ENCODE results near the gene RNF19B.
A peak's percentile ranks its signal among the peaks of the same experiment; 100 is the strongest.

The RNF19B gene, protein sequence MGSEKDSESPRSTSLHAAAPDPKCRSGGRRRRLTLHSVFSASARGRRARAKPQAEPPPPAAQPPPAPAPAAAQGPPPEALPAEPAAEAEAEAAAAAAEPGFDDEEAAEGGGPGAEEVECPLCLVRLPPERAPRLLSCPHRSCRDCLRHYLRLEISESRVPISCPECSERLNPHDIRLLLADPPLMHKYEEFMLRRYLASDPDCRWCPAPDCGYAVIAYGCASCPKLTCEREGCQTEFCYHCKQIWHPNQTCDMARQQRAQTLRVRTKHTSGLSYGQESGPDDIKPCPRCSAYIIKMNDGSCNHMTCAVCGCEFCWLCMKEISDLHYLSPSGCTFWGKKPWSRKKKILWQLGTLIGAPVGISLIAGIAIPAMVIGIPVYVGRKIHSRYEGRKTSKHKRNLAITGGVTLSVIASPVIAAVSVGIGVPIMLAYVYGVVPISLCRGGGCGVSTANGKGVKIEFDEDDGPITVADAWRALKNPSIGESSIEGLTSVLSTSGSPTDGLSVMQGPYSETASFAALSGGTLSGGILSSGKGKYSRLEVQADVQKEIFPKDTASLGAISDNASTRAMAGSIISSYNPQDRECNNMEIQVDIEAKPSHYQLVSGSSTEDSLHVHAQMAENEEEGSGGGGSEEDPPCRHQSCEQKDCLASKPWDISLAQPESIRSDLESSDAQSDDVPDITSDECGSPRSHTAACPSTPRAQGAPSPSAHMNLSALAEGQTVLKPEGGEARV

DNA sequence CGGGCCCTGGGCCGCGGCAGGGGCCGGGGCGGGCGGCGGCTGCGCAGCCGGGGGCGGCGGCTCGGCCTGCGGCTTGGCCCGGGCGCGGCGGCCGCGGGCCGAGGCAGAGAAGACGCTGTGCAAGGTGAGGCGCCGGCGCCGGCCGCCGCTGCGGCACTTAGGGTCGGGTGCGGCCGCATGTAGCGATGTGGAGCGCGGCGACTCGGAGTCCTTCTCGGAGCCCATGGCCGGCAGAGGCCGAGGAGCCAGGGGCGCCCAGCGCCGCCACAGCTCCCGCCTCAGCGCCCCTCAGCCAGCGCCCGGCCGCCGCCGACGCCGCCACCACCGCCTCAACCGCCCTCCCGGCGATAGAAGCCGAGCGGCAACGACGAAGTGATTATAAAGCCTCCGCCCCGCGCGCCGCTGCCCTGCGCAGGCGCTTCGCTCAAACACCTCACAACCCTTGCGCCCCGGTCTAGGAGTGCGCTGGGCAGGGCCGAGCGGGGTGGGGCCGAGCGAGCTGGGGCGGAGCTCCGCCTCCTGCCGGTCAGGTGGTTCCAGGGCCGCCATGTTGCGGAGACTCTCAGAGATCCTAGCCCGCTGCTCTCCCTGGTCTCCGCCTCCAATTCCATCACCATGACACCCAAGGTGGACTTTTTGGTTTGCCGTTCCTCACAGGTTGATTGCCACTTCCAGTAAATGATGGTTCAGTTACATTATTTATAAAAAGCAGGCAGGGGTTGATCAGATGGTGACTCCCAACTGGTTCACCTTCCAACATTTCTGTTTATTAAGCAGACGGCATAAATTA lies at the start of gene RNF19B:
RNF19B (minus strand) TSS at position 349 of the 790 bp plus-strand sequence; CDS start at position 225, 124 bp downstream.
- peak within 1 kb of the TSS; percentile 83 for H3K27ac ChIP-seq (ENCODE audit: low read length)
- H3K4me1 ChIP-seq (ENCODE audit: control insufficient read depth in 1 of 2, insufficient read depth in 2 of 2, low read length in 2 of 2): peaks cover 8 to 24% of the 10 kb centered on the region in 2 donors
- no peaks in the 10 kb centered on the region for H3K36me3 ChIP-seq (ENCODE audit: control insufficient read depth in 1 of 2, insufficient read depth in 2 of 2, low read length in 2 of 2)
- H3K27me3 ChIP-seq (ENCODE audit: low read depth, low read length): no peaks in the 10 kb centered on the region
- no peaks in the 10 kb centered on the region for H3K9me3 ChIP-seq (ENCODE audit: control insufficient read depth in 1 of 2, low read length in 2 of 2)
- peak within 1 kb of the TSS; percentile 75 to 98 for H3K4me3 ChIP-seq (ENCODE audit: low read depth in 1 of 2, low read length in 2 of 2)

DNA sequence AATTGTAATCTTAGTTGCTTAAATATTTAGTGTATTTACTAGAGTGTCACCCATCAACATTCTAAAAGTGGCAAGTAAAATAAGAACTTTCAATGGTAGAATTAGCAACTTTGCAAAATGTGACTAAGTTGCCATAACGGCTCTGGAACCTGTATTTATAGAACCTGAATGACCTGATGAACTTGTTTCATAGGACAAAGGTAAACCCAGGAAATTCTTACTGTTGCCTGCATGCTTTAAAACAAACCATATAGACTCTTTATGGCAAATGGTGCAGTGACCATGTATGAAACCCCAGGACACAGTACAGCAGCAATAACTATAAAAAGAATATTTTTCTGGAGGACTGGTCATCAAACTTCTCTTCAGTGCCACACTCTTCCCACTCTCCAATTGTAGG lies 49.2 kb upstream of the RNF19B start:
- Histone ChIP-seq H3K4me3 (ENCODE audit: low read depth in 1 of 2, low read length in 2 of 2) (no peak overlapping the region), H3K9me3 (ENCODE audit: control insufficient read depth in 1 of 2, low read length in 2 of 2) (no peaks in the 10 kb centered on the region), H3K27me3 (ENCODE audit: low read depth, low read length) (no peaks in the 10 kb centered on the region), H3K4me1 (ENCODE audit: control insufficient read depth in 1 of 2, insufficient read depth in 2 of 2, low read length in 2 of 2) (peaks cover 9 to 22% of the 10 kb centered on the region in 2 donors), H3K36me3 (ENCODE audit: control insufficient read depth in 1 of 2, insufficient read depth in 2 of 2, low read length in 2 of 2) (peaks cover 36 to 42% of the 10 kb centered on the region in 2 donors), H3K27ac (ENCODE audit: low read length) (no peak overlapping the region)

DNA sequence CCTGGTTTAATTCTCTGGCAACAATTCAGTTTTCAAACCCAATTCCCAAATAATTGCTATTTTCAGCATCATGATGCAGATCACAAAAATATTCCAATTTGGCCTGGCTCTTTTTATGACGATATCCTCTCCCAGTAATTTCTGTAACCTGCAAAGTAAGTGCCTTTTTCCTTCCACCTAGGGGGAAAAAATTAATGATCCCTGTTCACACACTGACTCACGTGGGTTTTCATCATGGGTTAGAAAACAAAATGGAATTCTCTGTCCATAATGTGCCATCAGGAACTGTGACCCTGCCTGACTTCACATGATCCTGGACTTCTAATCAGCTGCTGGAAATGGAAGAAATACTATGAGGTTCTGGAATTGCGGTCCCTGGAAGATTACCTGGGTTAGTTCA lies 47.6 kb upstream of the RNF19B start:
- Histone ChIP-seq H3K27me3 (ENCODE audit: low read depth, low read length) (no peaks in the 10 kb centered on the region), H3K9me3 (ENCODE audit: control insufficient read depth in 1 of 2, low read length in 2 of 2) (no peaks in the 10 kb centered on the region), H3K4me1 (ENCODE audit: control insufficient read depth in 1 of 2, insufficient read depth in 2 of 2, low read length in 2 of 2) (peaks cover 9 to 27% of the 10 kb centered on the region in 2 donors), H3K4me3 (ENCODE audit: low read depth in 1 of 2, low read length in 2 of 2) (no peak overlapping the region), H3K27ac (ENCODE audit: low read length) (peak overlapping the region; percentile 83), H3K36me3 (ENCODE audit: control insufficient read depth in 1 of 2, insufficient read depth in 2 of 2, low read length in 2 of 2) (peaks cover 27 to 44% of the 10 kb centered on the region in 2 donors)

DNA sequence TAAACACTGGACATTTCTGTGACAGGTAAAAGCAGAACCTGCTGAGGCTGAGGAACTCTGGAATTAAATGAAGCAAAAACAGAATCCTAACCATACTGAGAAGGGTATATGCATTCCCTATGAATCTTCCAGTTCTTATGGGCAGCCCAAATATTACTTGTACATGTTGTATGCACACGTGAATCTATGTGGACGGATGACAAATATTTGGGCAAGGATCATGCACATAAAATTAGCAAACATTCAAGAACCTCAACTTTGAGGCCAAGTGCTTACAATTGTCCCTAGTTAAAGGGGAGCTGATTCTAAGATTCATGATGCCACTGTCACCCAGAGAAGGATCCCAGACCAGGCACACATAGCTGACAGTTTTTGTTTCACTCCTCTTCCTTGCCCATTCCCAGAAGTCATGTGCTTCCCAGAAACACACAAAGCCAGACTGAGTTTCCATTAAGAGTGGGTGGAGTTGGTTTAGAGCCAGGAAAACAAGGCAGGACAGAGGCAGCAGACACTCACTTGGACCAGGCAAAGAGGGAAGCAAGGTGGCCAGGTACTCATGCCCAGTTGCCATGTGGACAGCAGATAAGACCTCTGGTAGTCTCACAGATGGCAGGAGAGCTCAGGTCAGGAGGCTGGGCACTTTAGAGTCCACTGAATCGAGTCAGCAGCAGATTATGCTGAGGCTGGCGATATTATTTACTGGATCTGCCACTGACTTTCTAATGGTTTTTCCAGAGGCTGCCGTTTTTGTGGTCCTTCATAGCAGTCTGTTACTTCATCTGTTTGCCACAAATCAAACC lies 46.5 kb upstream of the RNF19B start:
- H3K27ac ChIP-seq (ENCODE audit: low read length): peak overlapping the region; percentile 83
- peaks cover 9 to 27% of the 10 kb centered on the region in 2 donors for H3K4me1 ChIP-seq (ENCODE audit: control insufficient read depth in 1 of 2, insufficient read depth in 2 of 2, low read length in 2 of 2)
- no peaks in the 10 kb centered on the region for H3K9me3 ChIP-seq (ENCODE audit: control insufficient read depth in 1 of 2, low read length in 2 of 2)
- peak overlapping the region in 1 of 2 donors; percentile 11 for H3K4me3 ChIP-seq (ENCODE audit: low read depth in 1 of 2, low read length in 2 of 2)
- H3K36me3 ChIP-seq (ENCODE audit: control insufficient read depth in 1 of 2, insufficient read depth in 2 of 2, low read length in 2 of 2): peaks cover 27 to 43% of the 10 kb centered on the region in 2 donors
- H3K27me3 ChIP-seq (ENCODE audit: low read depth, low read length): no peaks in the 10 kb centered on the region

DNA sequence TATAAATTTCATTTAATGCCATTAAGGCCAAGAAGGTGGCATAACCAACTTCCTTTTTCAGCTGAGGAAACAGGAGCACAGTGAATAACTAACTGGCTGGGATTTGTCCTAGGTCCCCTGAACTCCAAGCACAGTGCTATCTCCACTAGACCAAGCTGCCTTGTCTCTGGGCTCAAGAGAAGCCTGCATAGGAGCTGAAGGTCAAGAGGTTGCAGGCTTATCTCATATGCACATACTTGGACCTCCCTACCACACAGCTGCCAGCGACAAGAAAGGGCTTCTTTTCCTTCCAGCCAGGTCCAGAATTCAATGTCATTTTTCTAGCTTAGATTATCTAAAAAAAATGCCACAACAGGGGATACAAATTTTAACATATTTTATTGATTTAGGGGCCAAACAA lies 45.0 kb upstream of the RNF19B start:
- Histone ChIP-seq H3K4me1 (ENCODE audit: control insufficient read depth in 1 of 2, insufficient read depth in 2 of 2, low read length in 2 of 2) (peaks cover 9 to 27% of the 10 kb centered on the region in 2 donors), H3K4me3 (ENCODE audit: low read depth in 1 of 2, low read length in 2 of 2) (no peak overlapping the region), H3K27me3 (ENCODE audit: low read depth, low read length) (no peaks in the 10 kb centered on the region), H3K36me3 (ENCODE audit: control insufficient read depth in 1 of 2, insufficient read depth in 2 of 2, low read length in 2 of 2) (peaks cover 30 to 43% of the 10 kb centered on the region in 2 donors), H3K27ac (ENCODE audit: low read length) (peak overlapping the region; percentile 10), H3K9me3 (ENCODE audit: control insufficient read depth in 1 of 2, low read length in 2 of 2) (no peaks in the 10 kb centered on the region)

DNA sequence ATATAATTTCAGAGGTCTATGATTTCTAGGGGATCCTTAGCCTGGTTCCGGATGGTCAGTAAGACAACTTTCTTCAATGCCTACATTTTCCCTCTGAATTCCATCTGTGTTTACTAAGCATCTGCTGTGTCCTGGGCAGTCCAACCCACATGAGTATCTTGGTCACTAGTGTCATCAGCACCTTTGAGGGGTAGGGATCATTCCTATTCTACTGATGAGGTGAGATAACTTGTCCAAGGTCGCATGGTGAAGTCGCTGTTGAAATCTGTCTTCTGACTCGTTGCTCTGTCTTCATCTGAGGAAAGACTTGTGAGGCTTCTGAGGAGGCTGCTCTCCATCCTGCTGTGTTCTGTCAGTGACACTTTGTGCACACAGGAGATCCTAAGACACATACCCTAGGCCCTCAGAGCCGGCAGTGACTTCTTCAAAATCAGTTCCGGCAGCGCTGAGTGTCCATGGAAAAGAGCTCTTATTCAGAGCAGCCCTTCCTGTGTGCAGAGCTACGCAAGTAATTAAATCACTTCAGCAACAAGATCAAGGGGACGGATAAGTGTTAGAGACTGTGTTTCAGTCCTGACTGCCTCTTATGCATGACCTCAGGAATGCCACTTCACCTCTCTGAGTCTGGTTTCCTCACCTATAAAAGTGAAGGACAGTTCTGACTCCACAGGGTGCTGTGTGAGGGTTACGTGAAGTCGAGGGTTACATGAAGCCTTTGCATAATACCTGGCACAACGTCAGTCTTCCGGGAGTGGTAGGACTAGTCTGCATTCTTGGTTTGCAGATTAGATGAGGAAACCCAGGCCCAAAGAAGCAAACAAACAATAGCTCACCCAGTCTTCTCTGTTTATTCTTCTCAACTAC lies 43.7 kb upstream of the RNF19B start:
- Histone ChIP-seq H3K36me3 (ENCODE audit: control insufficient read depth in 1 of 2, insufficient read depth in 2 of 2, low read length in 2 of 2) (peaks cover 18 to 31% of the 10 kb centered on the region in 2 donors), H3K27ac (ENCODE audit: low read length) (no peak overlapping the region), H3K27me3 (ENCODE audit: low read depth, low read length) (no peaks in the 10 kb centered on the region), H3K4me3 (ENCODE audit: low read depth in 1 of 2, low read length in 2 of 2) (no peak overlapping the region), H3K4me1 (ENCODE audit: control insufficient read depth in 1 of 2, insufficient read depth in 2 of 2, low read length in 2 of 2) (peaks cover 9 to 27% of the 10 kb centered on the region in 2 donors), H3K9me3 (ENCODE audit: control insufficient read depth in 1 of 2, low read length in 2 of 2) (no peaks in the 10 kb centered on the region)

DNA sequence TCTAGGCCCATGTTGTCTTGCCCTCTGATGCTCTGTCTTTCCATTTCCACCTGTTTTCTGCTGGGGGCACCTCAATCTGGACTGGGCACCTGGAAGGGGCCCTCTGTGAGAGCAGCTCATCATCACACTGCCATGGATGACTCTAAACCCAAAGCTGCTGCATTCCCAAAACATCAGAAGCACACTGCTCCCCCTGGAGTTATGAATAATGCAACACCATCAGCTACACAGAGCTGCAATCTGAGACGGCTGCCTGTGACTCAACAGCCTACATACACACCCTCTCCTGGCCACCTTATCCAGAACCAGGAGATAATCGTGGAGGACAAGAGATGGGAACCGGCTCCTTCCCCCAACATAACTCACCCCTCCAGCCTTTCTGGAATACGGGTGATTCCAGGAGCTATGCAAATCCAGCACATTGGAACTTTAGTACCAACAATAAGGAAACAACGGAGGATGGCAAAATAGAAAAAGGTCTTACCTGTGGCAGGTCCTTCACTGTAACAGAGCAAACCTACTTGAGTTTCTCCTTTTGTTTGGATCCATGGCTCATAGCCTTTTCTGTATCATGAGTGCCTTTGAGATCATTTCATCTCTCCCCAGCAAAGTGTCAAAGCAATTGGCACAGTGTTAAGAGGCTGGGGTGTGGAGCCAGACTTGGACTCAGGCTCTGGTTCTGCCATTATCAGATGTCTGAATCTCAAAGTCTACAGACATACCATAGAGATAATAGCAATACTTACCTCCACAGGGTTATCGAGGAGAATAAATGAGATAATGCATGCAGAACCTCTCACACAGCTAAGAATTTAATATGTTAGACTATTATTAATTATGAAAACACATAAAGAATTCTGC lies 42.8 kb upstream of the RNF19B start:
- H3K27me3 ChIP-seq (ENCODE audit: low read depth, low read length): no peaks in the 10 kb centered on the region
- no peaks in the 10 kb centered on the region for H3K9me3 ChIP-seq (ENCODE audit: control insufficient read depth in 1 of 2, low read length in 2 of 2)
- H3K27ac ChIP-seq (ENCODE audit: low read length): no peak overlapping the region
- H3K36me3 ChIP-seq (ENCODE audit: control insufficient read depth in 1 of 2, insufficient read depth in 2 of 2, low read length in 2 of 2): peaks cover 10 to 22% of the 10 kb centered on the region in 2 donors
- peaks cover 9 to 27% of the 10 kb centered on the region in 2 donors for H3K4me1 ChIP-seq (ENCODE audit: control insufficient read depth in 1 of 2, insufficient read depth in 2 of 2, low read length in 2 of 2)
- no peak overlapping the region for H3K4me3 ChIP-seq (ENCODE audit: low read depth in 1 of 2, low read length in 2 of 2)

DNA sequence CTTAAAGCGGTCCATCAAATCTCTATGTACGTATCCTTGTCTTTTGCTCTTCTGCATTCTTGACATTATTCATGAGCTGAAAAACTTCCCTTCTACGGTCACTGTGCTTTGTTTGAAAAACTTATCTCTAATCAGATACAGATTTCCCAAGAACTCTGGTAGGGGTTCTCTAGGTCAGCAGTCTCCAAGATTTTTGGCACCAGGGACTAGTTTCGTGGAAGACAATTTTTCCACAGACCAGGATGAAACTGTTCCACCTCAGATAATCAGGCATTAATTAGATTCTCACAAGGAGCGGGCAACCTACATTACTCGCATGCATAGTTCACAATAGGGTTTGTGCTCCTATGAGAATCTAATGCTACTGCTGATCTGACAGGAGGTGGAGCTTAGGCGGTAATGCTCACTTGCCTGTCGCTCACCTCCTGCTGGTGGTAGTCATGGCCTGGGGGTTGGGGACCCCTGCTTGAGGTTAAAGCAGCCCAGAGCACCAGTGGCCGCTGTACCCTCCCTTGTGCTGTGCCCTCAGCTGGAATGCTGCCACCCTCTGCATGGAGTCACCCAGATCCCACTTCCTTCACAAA lies 41.3 kb upstream of the RNF19B start:
- Histone ChIP-seq H3K4me3 (ENCODE audit: low read depth in 1 of 2, low read length in 2 of 2) (no peak overlapping the region), H3K27me3 (ENCODE audit: low read depth, low read length) (no peaks in the 10 kb centered on the region), H3K4me1 (ENCODE audit: control insufficient read depth in 1 of 2, insufficient read depth in 2 of 2, low read length in 2 of 2) (peaks cover 8 to 17% of the 10 kb centered on the region in 2 donors), H3K9me3 (ENCODE audit: control insufficient read depth in 1 of 2, low read length in 2 of 2) (no peaks in the 10 kb centered on the region), H3K27ac (ENCODE audit: low read length) (no peak overlapping the region), H3K36me3 (ENCODE audit: control insufficient read depth in 1 of 2, insufficient read depth in 2 of 2, low read length in 2 of 2) (peaks cover 10 to 17% of the 10 kb centered on the region in 2 donors)

DNA sequence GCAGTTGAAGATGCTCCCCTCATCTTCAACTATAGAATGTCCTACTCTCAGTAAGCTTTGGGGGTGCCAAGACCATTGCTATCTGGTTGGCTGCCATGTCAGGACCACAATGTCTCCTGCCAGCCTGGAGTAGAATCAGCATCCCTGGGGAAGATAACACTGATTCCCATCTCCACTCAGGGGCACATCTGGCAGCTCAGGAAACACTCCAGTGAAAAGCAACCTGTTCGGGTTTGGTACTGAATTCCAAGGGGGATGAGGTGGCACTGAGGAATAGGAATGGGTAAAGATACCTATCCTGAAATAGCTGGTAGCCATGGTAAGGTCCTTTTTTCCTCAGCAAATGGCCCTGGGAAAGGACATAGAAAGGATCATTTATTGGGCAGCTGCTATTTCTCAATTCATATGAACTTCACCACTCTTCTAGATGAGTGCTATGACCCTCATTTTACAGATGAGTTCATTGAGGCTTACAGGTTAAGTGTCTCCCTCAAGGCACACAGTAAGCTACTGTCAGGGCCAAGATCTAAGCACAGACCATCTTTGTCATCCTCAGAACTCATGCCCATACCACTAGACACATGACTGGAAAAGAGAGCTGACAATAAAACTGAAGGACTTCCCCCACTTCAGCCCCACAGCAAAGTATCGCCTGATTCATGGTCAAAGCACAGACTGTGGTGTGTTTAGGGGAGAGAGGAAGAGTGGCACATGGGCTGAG lies 40.7 kb upstream of the RNF19B start:
- H3K27me3 ChIP-seq (ENCODE audit: low read depth, low read length): no peaks in the 10 kb centered on the region
- no peaks in the 10 kb centered on the region for H3K9me3 ChIP-seq (ENCODE audit: control insufficient read depth in 1 of 2, low read length in 2 of 2)
- no peak overlapping the region for H3K4me3 ChIP-seq (ENCODE audit: low read depth in 1 of 2, low read length in 2 of 2)
- H3K27ac ChIP-seq (ENCODE audit: low read length): no peak overlapping the region
- peaks cover 10 to 17% of the 10 kb centered on the region in 2 donors for H3K36me3 ChIP-seq (ENCODE audit: control insufficient read depth in 1 of 2, insufficient read depth in 2 of 2, low read length in 2 of 2)
- peaks cover 4 to 13% of the 10 kb centered on the region in 2 donors for H3K4me1 ChIP-seq (ENCODE audit: control insufficient read depth in 1 of 2, insufficient read depth in 2 of 2, low read length in 2 of 2)
